ENCODE measurements around the gene CDHR2. TPM values are rescaled to one million over a fixed set of nuclear protein-coding genes. Genes with fewer than 3 reads are reported as not detected.

The CDHR2 gene
- total RNA-seq, 1 experiment from 2014 or later: 0.10 TPM

GRCh38 chr5:176621661-176622079 is 72.5 kb downstream of the CDHR2 start:
- Histone ChIP-seq H2AFZ (ENCODE audit: low read depth, low read length, poor library complexity, severe bottlenecking) (no peak overlapping the region), H3K36me3 (ENCODE audit: control insufficient read depth in 1 of 2, insufficient read depth in 2 of 2, low read length in 2 of 2) (no peaks in the 10 kb centered on the region), H3K79me2 (ENCODE audit: insufficient read depth, low read length) (no peaks in the 10 kb centered on the region), H3K9me2 (ENCODE audit: insufficient read depth) (no peaks in the 10 kb centered on the region), H3K27ac (ENCODE audit: low read depth, low read length) (no peak overlapping the region), H3K4me2 (ENCODE audit: low read length) (no peak overlapping the region), H3K9ac (ENCODE audit: low read length) (no peak overlapping the region), H3K4me1 (ENCODE audit: control insufficient read depth in 1 of 2, insufficient read depth in 2 of 2, low read length in 2 of 2) (peaks cover 2 to 15% of the 10 kb centered on the region in 2 experiments; a peak in 3 of 4 replicates), H4K20me1 (ENCODE audit: insufficient read depth) (no peaks in the 10 kb centered on the region), H3K9me3 (ENCODE audit: control insufficient read depth in 1 of 2, insufficient read depth in 1 of 2, low read depth in 1 of 2, low read length in 2 of 2) (no peaks in the 10 kb centered on the region), H3K4me3 (replicated peaks in 1 of 2; ENCODE audit: low read depth in 1 of 2, low read length in 2 of 2) (no peak overlapping the region), H3K27me3 (ENCODE audit: insufficient read depth, low read length) (no peaks in the 10 kb centered on the region)
- ChIA-PET CTCF (interaction anchor here (0.8 to 1.5 kb wide), 2 partner anchors 39 to 48 kb away, joined by 3 to 4 read pairs; no protein-coding TSS in a partner anchor), RAD21 (ENCODE audit: low non-redundant PET in 1 of 2, low total read pairs in 2 of 2, uncharacterized antibody in 2 of 2, unreplicated experiment in 2 of 2) (no interaction called here), POLR2A (no interaction called here)
- intact Hi-C loops (cut with micrococcal nuclease): no loop called here
- ATAC-seq (no peak), DNase-seq (ENCODE audit: low read depth, low spot score) (no peak)
- TF ChIP-seq, protein P1, sequence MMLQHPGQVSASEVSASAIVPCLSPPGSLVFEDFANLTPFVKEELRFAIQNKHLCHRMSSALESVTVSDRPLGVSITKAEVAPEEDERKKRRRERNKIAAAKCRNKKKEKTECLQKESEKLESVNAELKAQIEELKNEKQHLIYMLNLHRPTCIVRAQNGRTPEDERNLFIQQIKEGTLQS (IDR thresholded peaks at IDR 0.05): no peak
- TF ChIP-seq SP1 (IDR thresholded peaks at IDR 0.05; ENCODE audit: low read depth) (no peak), SRF (IDR thresholded peaks at IDR 0.05; ENCODE audit: low read depth) (no peak), CBX3 (IDR thresholded peaks at IDR 0.05; ENCODE audit: low read depth) (no peak), JUND (IDR thresholded peaks at IDR 0.05) (no peak), TCF7L2 (IDR thresholded peaks at IDR 0.05; ENCODE audit: borderline replicate concordance, extremely low read depth, insufficient read depth, insufficient read length) (no peak), ELF1 (IDR thresholded peaks at IDR 0.05; ENCODE audit: borderline replicate concordance, low read depth) (no peak), ZNF274 (IDR thresholded peaks at IDR 0.05; ENCODE audit: low read depth, low read length) (no peak), MAX (IDR thresholded peaks at IDR 0.05) (no peak), RAD21 (IDR thresholded peaks at IDR 0.05; ENCODE audit: low read depth) (no peak), YY1 (IDR thresholded peaks at IDR 0.05; ENCODE audit: extremely low read depth, insufficient replicate concordance, low read depth, low read length) (no peak), POLR2AphosphoS5 (IDR thresholded peaks at IDR 0.05; ENCODE audit: low read depth, low read length) (no peak), EGR1 (IDR thresholded peaks at IDR 0.05; ENCODE audit: low read depth) (no peak), ZFX (IDR thresholded peaks at IDR 0.05) (no peak), EZH2phosphoT487 (IDR thresholded peaks at IDR 0.05; ENCODE audit: borderline replicate concordance) (no peak), FOSL1 (IDR thresholded peaks at IDR 0.05; ENCODE audit: low read depth) (no peak)
- TF ChIP-seq, protein P2, sequence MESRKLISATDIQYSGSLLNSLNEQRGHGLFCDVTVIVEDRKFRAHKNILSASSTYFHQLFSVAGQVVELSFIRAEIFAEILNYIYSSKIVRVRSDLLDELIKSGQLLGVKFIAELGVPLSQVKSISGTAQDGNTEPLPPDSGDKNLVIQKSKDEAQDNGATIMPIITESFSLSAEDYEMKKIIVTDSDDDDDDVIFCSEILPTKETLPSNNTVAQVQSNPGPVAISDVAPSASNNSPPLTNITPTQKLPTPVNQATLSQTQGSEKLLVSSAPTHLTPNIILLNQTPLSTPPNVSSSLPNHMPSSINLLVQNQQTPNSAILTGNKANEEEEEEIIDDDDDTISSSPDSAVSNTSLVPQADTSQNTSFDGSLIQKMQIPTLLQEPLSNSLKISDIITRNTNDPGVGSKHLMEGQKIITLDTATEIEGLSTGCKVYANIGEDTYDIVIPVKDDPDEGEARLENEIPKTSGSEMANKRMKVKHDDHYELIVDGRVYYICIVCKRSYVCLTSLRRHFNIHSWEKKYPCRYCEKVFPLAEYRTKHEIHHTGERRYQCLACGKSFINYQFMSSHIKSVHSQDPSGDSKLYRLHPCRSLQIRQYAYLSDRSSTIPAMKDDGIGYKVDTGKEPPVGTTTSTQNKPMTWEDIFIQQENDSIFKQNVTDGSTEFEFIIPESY (IDR thresholded peaks at IDR 0.05; ENCODE audit: extremely low read depth, insufficient replicate concordance, low read length): no peak
- TF ChIP-seq, protein P3, sequence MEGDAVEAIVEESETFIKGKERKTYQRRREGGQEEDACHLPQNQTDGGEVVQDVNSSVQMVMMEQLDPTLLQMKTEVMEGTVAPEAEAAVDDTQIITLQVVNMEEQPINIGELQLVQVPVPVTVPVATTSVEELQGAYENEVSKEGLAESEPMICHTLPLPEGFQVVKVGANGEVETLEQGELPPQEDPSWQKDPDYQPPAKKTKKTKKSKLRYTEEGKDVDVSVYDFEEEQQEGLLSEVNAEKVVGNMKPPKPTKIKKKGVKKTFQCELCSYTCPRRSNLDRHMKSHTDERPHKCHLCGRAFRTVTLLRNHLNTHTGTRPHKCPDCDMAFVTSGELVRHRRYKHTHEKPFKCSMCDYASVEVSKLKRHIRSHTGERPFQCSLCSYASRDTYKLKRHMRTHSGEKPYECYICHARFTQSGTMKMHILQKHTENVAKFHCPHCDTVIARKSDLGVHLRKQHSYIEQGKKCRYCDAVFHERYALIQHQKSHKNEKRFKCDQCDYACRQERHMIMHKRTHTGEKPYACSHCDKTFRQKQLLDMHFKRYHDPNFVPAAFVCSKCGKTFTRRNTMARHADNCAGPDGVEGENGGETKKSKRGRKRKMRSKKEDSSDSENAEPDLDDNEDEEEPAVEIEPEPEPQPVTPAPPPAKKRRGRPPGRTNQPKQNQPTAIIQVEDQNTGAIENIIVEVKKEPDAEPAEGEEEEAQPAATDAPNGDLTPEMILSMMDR (IDR thresholded peaks at IDR 0.05 in 2 of 3, conservative IDR thresholded peaks at IDR 0.05 in 1 of 3; ENCODE audit: borderline replicate concordance in 1 of 3, insufficient read depth in 1 of 3, low read depth in 2 of 3, low read length in 2 of 3): no peak
- TF ChIP-seq, protein P4, sequence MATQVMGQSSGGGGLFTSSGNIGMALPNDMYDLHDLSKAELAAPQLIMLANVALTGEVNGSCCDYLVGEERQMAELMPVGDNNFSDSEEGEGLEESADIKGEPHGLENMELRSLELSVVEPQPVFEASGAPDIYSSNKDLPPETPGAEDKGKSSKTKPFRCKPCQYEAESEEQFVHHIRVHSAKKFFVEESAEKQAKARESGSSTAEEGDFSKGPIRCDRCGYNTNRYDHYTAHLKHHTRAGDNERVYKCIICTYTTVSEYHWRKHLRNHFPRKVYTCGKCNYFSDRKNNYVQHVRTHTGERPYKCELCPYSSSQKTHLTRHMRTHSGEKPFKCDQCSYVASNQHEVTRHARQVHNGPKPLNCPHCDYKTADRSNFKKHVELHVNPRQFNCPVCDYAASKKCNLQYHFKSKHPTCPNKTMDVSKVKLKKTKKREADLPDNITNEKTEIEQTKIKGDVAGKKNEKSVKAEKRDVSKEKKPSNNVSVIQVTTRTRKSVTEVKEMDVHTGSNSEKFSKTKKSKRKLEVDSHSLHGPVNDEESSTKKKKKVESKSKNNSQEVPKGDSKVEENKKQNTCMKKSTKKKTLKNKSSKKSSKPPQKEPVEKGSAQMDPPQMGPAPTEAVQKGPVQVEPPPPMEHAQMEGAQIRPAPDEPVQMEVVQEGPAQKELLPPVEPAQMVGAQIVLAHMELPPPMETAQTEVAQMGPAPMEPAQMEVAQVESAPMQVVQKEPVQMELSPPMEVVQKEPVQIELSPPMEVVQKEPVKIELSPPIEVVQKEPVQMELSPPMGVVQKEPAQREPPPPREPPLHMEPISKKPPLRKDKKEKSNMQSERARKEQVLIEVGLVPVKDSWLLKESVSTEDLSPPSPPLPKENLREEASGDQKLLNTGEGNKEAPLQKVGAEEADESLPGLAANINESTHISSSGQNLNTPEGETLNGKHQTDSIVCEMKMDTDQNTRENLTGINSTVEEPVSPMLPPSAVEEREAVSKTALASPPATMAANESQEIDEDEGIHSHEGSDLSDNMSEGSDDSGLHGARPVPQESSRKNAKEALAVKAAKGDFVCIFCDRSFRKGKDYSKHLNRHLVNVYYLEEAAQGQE (IDR thresholded peaks at IDR 0.05; ENCODE audit: low read depth): no peak
- no TSS peak for BruUV-seq (replicated peaks)

Data from HCT116 (cell line).